ENCODE results near the gene PRDM16. TPM values are rescaled to one million over a fixed set of nuclear protein-coding genes. Genes with fewer than 3 reads are reported as not detected.

Gene PRDM16
- total RNA-seq, 1 experiment from 2014 or later, result 0.69 TPM

- H3K27me3 ChIP-seq (ENCODE audit: control insufficient read depth, insufficient read depth, low read length), result peaks cover 40% of the 10 kb centered on the region
- DNase-seq, result no peak
- no peaks in the 10 kb centered on the region for H3K36me3 ChIP-seq (replicated peaks; ENCODE audit: control insufficient read depth, insufficient read depth, low read length)
- H3K4me3 ChIP-seq (ENCODE audit: insufficient read depth, low read depth, low read length), result no peak overlapping the region
Observed at GRCh38 chr1:3075666-3076362, 6.8 kb downstream of the PRDM16 start.

DNA sequence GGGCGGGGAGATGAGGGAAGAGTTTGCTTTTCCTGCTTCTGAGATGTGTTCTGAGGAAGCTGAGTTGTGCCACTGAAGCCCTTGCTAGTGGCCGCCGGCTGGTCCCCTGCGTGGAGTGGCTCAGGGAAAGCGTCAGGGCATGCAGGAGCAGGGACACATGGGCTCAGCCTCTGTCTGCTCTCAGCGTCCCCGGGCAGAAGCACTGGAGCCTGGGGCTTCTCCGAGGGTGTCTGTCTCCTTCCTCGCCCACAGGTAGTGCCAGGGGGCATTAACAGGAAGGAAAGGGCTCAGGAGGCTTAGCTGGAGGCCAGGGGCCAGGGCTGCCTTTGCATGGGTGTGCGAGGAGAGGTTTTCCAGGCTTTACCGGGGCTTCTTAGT is 7.3 kb downstream of the PRDM16 start:
- DNase-seq, result no peak
- H3K36me3 ChIP-seq (replicated peaks; ENCODE audit: control insufficient read depth, insufficient read depth, low read length), result no peaks in the 10 kb centered on the region
- H3K27me3 ChIP-seq (ENCODE audit: control insufficient read depth, insufficient read depth, low read length), result peaks cover 35% of the 10 kb centered on the region
- no peak overlapping the region for H3K4me3 ChIP-seq (ENCODE audit: insufficient read depth, low read depth, low read length)

- H3K27me3 ChIP-seq (ENCODE audit: control insufficient read depth, insufficient read depth, low read length), result peaks cover 27% of the 10 kb centered on the region
- H3K4me3 ChIP-seq (ENCODE audit: insufficient read depth, low read depth, low read length), result no peak overlapping the region
- no peaks in the 10 kb centered on the region for H3K36me3 ChIP-seq (replicated peaks; ENCODE audit: control insufficient read depth, insufficient read depth, low read length)
- DNase-seq, result no peak
Observed at GRCh38 chr1:3077081-3077480, 8.1 kb downstream of the PRDM16 start.

GRCh38 chr1:3077561-3077960 is 8.6 kb downstream of the PRDM16 start:
- peaks cover 23% of the 10 kb centered on the region for H3K27me3 ChIP-seq (ENCODE audit: control insufficient read depth, insufficient read depth, low read length)
- no peak for DNase-seq
- no peaks in the 10 kb centered on the region for H3K36me3 ChIP-seq (replicated peaks; ENCODE audit: control insufficient read depth, insufficient read depth, low read length)
- H3K4me3 ChIP-seq (ENCODE audit: insufficient read depth, low read depth, low read length), result no peak overlapping the region

DNA sequence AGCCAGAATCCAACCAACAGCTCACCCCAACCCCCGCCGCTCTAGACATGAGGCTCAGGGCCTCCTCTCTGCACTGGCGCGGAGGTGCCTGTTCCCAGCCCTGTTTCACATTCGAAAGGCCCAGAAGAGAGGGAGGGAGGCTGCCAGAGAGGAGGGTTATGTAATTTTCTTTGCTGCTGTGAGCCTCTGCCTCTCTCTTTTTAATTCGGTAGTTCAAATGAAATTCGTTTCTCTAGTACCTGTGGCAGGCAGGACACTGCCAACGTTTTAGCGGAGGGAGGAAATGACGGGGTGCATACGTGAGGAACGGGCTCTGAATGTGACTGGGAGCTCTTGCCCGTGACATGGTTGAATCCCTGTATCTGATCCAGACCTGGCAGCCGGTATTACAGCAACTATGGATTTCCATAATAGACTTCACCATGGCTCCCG is 9.4 kb downstream of the PRDM16 start:
- Histone ChIP-seq H3K4me3 (ENCODE audit: insufficient read depth, low read depth, low read length) (no peak overlapping the region), H3K27me3 (ENCODE audit: control insufficient read depth, insufficient read depth, low read length) (peaks cover 14% of the 10 kb centered on the region), H3K36me3 (replicated peaks; ENCODE audit: control insufficient read depth, insufficient read depth, low read length) (no peaks in the 10 kb centered on the region)
- no peak for DNase-seq

- peaks cover 10% of the 10 kb centered on the region for H3K27me3 ChIP-seq (ENCODE audit: control insufficient read depth, insufficient read depth, low read length)
- no peaks in the 10 kb centered on the region for H3K36me3 ChIP-seq (replicated peaks; ENCODE audit: control insufficient read depth, insufficient read depth, low read length)
- H3K4me3 ChIP-seq (ENCODE audit: insufficient read depth, low read depth, low read length), result no peak overlapping the region
- DNase-seq, result no peak
Observed at GRCh38 chr1:3078871-3079270, 9.9 kb downstream of the PRDM16 start.

DNA sequence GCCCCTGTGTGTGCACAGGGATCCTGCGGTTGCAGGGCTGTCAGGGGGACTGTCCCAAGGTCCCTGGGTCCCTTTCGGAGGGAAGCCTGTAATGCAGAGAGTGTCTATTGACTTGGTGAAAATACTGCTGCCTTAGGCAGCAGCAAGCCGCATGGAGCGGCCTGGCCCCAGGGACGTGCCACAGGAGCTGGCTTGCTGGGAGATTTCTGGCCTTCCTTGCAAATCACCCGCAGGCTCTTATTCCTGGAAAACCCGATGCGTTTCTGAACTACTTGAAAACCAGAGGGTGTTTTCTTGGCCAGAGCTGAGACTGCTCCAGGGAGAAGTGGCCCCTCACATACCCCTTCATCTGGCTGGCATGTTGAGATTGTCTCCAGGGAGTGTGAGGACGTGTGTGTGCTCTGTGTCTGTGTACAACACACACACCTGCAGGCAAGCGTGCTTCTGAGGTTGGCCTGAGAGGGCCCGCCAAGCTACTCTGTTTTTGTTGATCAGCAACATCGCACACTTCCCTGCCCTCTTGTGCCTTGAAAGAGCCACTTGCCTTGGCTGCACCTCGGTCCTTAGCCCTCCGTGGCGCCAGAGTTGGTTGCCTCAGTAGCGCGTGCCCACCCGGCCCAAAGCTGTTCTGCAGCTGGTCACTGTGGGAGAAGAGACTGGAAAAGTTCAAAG is 10.5 kb downstream of the PRDM16 start:
- Histone ChIP-seq H3K27me3 (ENCODE audit: control insufficient read depth, insufficient read depth, low read length) (peaks cover 3% of the 10 kb centered on the region), H3K4me3 (ENCODE audit: insufficient read depth, low read depth, low read length) (no peak overlapping the region)
- DNase-seq, result no peak

DNA sequence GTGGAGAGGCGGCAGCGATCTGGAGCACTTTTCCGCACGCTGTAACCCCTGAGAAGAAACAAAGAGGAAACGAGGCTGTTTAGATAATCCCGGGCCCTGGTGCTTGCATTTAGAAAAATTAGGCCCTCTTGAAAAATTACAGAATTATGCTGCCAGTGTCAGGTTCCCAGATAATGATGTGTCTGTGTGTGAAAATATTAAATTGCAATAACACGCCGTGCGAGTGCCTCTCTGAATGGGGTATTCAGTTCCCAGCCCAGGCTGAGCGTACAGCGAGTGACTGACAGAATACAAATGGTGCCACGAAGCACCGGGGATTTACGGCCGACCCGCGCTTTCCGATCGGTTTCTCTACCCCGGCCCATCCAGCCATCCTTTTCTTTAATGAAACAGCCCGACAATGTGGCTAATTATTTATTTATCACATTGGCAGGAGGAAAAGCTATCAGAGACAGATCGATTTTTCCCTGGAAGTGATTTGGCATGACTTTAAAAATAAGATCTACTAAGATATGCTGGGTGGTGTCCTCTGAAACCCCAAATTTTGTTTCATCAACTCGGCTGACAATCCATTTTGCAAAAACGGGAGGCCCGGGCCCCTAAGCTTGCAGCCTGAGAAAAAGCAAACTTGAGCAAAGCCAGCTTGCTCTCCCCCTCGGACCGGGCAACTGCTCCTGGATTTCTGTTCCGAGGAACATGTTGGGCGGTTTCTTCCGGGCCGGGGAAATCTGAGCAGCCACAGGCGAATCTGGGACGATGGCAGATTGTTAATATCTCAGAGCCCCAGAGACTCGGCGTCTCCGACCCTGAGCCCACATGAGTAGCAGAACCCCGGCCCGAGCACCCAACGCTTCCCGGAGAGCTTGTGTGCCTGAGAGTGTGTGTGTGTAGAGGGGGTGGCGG is 11.3 kb downstream of the PRDM16 start:
- no peaks in the 10 kb centered on the region for H3K36me3 ChIP-seq (replicated peaks; ENCODE audit: control insufficient read depth, insufficient read depth, low read length)
- DNase-seq, result no peak
- H3K27me3 ChIP-seq (ENCODE audit: control insufficient read depth, insufficient read depth, low read length), result no peaks in the 10 kb centered on the region
- H3K4me3 ChIP-seq (ENCODE audit: insufficient read depth, low read depth, low read length), result no peak overlapping the region

More for the DNA sequence above, 10.5 kb downstream of the PRDM16 start:
- H3K36me3 ChIP-seq (replicated peaks; ENCODE audit: control insufficient read depth, insufficient read depth, low read length), result no peaks in the 10 kb centered on the region

DNA sequence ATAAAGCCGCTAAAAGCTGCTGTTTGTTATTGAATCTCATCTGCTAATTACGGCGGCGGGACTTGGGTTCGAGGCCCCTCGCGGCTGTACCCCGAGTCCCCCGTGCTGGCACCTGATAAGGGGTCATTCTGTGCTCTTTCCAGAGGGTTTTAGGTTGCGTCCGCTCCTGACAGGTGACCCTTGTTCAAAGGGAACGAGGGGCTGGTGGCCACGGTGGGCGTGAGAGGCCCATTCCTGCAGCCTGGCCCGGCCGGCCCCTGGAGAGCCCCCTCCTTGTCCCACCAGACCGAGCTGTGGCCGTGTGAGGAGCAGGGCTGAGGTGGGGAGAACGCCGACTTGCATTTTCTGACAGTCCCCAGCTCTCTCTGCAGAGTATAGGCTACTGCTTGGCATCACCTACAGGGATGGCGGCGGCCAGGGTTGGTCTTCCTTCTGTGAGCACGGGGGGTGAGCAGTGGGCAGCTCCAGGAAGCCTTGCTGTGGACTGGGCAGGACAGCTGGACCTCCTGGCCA is 12.2 kb downstream of the PRDM16 start:
- no peak for DNase-seq
- Histone ChIP-seq H3K36me3 (replicated peaks; ENCODE audit: control insufficient read depth, insufficient read depth, low read length) (no peaks in the 10 kb centered on the region), H3K4me3 (ENCODE audit: insufficient read depth, low read depth, low read length) (no peak overlapping the region)

DNA sequence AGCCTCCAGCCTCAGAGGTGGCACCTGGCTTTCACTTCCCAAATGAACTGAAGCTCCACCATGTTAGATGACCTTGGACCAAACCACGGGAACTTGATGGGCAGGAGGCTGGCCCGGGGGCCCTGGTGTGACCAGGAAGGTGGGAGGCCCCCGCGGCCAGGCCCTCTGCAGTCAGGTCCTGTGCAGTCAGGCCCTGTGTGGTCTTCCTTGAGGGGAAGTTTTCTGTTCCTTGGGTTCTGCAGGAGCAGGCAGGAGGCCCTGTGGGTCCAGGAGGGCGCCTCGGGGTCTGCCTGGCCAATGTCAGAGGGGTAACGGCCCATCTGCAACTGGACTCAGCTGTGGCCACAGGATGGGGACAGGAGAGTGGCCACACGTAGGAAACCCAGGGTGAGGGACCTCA is 13.0 kb downstream of the PRDM16 start:
- no peak for DNase-seq
- no peak overlapping the region for H3K4me3 ChIP-seq (ENCODE audit: insufficient read depth, low read depth, low read length)
- H3K27me3 ChIP-seq (ENCODE audit: control insufficient read depth, insufficient read depth, low read length), result no peaks in the 10 kb centered on the region
- H3K36me3 ChIP-seq (replicated peaks; ENCODE audit: control insufficient read depth, insufficient read depth, low read length), result no peaks in the 10 kb centered on the region

More for the DNA sequence above, 12.2 kb downstream of the PRDM16 start:
- H3K27me3 ChIP-seq (ENCODE audit: control insufficient read depth, insufficient read depth, low read length), result no peaks in the 10 kb centered on the region

- no peaks in the 10 kb centered on the region for H3K27me3 ChIP-seq (ENCODE audit: control insufficient read depth, insufficient read depth, low read length)
- H3K4me3 ChIP-seq (ENCODE audit: insufficient read depth, low read depth, low read length), result no peak overlapping the region
- DNase-seq, result peak; percentile 71
- no peaks in the 10 kb centered on the region for H3K36me3 ChIP-seq (replicated peaks; ENCODE audit: control insufficient read depth, insufficient read depth, low read length)
Observed at GRCh38 chr1:3082571-3083516, 13.8 kb downstream of the PRDM16 start.

DNA sequence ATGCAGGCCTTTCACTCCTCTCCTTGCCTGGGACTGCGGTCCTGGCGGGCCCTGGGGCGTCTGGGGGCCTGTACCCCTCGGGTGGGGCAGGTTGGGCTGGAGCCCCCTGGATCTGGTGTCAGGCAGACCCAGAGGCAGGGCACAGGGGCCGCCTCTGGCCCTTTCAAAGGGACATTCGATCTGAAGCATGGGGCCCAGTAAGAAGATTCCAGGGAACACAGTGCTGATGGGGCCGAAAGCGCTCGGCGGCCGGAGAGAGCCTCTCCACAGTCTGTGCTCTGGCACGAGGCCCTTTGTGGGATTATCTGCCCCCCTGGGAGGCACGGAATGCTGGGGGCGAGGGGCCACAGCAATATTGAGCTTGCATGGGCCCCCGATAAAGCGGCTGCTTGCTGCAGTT is 15.2 kb downstream of the PRDM16 start:
- no peak overlapping the region for H3K4me3 ChIP-seq (ENCODE audit: insufficient read depth, low read depth, low read length)
- H3K27me3 ChIP-seq (ENCODE audit: control insufficient read depth, insufficient read depth, low read length), result no peaks in the 10 kb centered on the region
- DNase-seq, result peak; percentile 73
- H3K36me3 ChIP-seq (replicated peaks; ENCODE audit: control insufficient read depth, insufficient read depth, low read length), result no peaks in the 10 kb centered on the region

GRCh38 chr1:3084726-3085125 is 15.7 kb downstream of the PRDM16 start:
- no peaks in the 10 kb centered on the region for H3K36me3 ChIP-seq (replicated peaks; ENCODE audit: control insufficient read depth, insufficient read depth, low read length)
- H3K4me3 ChIP-seq (ENCODE audit: insufficient read depth, low read depth, low read length), result no peak overlapping the region
- no peak for DNase-seq
- H3K27me3 ChIP-seq (ENCODE audit: control insufficient read depth, insufficient read depth, low read length), result no peaks in the 10 kb centered on the region

- Histone ChIP-seq H3K27me3 (ENCODE audit: control insufficient read depth, insufficient read depth, low read length) (no peaks in the 10 kb centered on the region), H3K4me3 (ENCODE audit: insufficient read depth, low read depth, low read length) (no peak overlapping the region), H3K36me3 (replicated peaks; ENCODE audit: control insufficient read depth, insufficient read depth, low read length) (no peaks in the 10 kb centered on the region)
- no peak for DNase-seq
Observed at GRCh38 chr1:3085721-3086120, 16.7 kb downstream of the PRDM16 start.

All from H7 (cell line).